Ramos (cell line): ENCODE results near the gene FBXO36.
"Not testable (repeated sequence)": the region's sequence is repeated elsewhere in the genome, so short reads cannot be mapped to it uniquely, and the experiment has no call there.

Experiments
- in situ Hi-C: fragments of 300-500 bp; cut with MboI; formaldehyde crosslinking; loops from one replicate; pipeline ENCODE4 v1.14.3; 2022; ENCODE audit warnings: low sequenced_read_pairs; ENCODE audit not compliant: unreplicated experiment

FBXO36 gene

DNA sequence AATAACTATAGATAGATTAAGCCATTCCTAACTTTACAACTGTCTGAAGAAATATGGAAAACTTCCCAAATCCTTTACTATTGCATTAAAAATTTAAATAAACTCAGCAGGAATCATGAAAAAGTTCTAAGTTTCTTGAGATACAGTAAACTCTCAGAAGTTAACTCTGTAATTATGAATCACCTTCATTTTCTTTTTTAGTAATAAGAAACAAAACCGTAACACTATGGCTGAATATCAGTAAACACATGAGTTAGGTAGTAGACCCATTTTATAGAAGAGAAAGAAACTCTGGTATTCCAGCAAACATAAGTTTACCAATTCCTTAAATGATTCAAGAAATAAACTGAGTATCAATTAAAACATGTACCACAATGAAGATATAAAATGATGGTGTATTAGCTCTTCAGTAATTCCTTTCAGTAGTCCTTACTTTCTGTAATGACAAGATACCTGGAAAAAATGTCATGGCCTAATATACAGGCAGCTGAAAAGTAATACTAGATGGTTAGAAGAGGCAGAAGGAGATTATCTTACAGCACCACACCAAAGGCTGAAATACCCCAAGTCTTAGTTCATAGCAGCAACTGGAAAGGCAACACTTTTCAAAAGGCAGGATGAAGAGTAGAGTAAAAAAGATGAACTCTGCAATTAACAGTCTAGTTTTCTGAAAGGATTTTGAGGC, 12.0 kb upstream of the FBXO36 start:
- in situ Hi-C loops, result no loop called here

DNA sequence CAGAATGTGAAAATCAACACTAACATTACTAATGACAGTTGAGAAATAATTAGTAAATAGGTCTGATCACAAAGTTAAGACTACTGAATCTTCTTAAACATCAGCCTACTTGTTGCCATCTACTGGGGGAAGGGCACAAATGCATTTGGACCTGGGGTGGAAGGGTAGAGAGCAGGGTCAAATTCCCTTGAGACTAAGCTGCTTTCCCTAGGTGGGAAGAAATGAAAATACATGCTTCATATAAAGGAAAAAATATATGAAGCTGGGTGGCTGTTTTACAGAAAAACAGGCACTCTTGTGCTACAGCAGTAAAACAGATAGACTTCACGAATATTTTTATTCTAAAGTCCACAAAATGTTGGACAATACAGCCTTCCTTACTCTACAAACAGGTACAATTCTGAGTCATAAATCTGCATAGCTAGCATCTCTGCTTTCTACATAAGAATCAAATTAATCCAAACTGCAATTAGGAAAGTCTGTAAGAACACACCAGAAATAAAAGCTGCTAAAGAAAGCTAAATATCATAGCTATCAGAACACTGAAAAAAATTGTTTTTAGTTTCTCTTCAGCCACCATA, 11.4 kb upstream of the FBXO36 start:
- in situ Hi-C loops, result no loop called here

DNA sequence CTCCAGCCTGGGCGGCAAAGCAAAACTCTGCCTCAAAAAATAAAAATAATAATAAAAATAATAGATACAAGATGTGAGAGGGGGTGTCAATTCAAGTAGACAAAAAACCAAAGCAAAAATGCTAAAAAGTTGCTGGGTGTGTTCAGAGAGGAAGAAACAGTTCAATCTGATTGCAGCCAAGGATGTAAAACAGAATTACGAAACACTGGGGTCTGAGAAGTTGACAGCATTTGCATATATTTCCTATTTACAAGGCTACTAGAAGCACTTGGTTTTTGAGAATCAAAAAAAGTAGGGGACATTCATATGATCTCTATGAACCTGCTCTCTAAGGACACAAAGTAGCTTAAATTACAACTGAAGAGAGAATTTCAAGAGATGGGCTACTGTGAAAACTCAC, 8.1 kb upstream of the FBXO36 start:
- in situ Hi-C loops, result no loop called here

DNA sequence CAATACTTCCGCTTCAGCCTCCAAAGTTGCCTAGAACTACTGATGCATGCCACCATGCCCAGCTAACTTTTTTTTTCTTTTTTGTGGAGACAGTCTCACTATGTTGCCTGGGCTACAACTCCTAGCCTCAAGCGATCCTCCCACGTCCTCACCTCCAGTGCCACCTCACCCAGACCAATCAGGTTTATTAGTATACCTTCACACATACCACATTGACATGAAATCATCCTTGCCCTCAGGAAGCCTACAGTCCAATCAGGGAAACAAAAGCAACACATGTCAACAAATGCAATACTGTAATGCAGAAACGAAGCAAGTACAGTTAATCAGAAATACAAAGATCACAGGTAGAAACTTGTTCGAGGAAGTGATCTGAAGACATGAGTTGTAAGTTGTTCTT, 4.5 kb upstream of the FBXO36 start:
- in situ Hi-C loops, result no loop called here

DNA sequence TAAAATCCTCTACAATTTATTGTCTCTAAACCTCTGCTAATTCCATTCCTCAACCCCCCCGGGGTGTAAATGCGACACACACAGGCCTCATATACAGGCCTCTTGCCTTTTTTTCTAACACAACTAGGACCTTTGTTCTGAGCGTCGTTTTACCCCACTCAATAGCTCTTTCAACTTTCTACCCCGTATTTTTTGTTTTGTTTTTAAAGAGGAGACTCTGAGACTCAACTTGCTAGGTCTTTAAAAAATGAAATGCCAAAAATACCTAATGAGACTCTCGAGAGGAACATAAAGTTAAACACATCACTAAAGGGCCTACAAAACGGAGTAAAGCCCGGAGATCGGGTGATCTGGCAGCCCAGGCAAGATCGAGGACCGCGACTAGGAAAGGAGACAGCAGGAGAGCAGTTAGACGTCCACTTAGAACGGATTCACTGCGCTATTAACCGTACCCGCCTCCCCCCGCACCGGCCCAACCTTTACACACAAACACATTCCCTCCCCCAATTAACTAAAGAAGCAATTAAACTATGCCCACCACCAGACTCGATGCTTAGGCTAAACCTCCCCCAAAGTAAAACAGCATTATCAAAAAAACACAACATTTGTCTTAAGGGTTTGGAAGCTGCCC, 2.2 kb upstream of the FBXO36 start:
- in situ Hi-C loops, result no loop called here

DNA sequence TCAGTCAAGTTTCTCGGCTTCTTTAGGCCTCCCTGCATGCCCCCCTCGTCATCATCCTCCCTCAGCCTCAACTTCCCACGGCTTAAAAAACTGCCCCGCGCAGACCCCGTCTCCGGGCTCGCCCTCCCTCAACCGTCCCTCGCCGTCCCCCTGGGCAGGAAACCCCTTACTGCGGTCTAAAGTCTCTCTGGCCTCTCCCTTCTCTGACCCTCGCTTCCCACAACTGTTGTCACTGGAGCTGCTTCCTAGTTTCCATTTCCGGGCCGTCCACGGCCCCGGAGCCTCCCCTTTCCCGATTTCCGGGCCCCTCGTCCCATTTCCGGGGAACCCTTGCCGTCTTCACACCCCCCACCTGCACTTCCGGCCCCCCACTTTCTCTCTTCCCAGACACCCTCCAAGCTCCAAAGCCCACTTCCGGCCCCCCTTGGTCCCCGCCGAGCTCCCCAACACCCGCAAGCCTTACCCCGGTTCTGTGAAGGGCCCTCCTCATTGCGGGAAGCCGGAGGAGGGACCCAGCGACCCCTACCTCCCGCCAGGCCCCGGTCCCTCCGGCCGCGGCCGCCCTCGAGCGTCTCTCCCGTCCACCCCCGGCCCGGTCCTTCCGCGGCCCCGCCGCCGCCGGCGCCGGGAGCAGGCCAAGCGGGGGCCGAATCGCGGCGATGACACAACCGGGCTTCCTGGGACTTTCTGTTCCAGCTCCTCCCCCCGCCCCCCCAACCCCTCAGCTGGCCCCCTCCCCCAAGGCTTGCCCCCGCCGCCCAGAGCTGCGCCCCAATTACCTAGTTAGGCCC, 1.0 kb upstream of the FBXO36 start:
- in situ Hi-C loops, result no loop called here

DNA sequence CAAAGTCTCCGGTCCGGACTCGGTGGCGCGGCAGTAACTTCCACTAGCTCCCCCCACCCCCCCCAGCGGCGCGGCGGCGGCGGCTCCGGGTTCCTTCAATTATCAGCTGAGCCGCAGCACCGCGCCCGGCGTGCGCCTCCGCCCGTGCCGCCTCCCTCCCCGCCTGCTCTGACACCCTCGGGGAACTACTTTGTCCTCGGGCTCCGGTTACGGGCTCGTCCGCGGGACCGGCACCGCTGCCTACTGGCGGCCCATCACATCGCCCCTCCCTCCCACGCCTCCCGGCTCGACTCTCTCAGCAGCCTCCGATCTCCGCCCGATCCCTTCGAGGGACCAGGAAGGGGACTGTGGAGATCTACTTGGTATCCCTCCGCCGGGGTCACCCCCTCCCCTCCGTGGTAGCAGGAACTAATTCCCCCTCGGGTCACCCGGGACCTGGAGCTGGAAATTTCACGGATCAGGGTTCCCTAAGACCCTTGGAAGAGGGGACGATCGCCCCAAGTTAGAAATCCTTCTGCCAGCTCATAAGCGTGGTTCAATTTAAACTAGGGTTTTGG, 333 bp upstream of the FBXO36 start, which contains the start of gene TRIP12:
Gene TRIP12, minus strand, starts transcription at position 118 of the 557 bp plus-strand sequence. CDS start 41,930 bp downstream, outside the sequence.
- in situ Hi-C loops, result no loop called here

DNA sequence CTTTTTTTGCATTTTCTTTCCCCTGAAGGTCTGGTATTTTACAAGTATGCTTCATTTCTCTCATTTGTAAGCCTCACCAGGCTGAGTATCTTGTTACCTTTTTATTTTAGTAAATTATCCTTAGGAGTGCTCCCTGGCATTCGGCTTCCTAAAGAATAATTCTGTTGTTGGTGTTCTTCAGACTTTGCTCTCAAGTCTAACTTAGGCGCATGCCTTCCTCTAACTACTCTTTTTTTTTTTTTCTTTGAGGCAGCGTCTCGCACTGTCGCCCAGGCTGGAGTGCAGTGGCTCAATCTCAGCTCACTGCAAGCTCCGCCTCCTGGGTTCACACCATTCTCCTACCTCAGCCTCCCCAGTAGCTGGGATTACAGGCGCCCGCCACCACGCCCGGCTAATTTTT, 2.2 kb downstream of the FBXO36 start:
- in situ Hi-C loops, result not testable (repeated sequence)

DNA sequence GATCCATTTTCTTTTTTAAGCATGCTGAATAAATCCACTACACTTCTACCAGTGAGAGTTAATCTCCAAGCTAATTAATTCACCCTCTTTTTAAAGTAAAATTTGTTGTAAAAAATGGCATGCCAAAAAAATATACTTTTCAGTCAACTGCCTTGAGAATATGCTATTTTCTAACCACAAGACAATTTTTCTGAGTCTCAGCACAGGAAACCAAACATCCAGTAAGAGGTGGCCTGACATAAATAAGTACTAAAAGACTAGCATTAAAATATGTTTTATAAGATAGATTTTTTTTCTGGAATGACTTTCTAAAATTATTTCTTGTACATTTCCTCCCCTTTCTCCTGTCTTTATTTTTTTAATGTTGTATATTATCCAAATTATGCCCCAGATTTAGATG, 2.9 kb downstream of the FBXO36 start:
- in situ Hi-C loops, result no loop called here

DNA sequence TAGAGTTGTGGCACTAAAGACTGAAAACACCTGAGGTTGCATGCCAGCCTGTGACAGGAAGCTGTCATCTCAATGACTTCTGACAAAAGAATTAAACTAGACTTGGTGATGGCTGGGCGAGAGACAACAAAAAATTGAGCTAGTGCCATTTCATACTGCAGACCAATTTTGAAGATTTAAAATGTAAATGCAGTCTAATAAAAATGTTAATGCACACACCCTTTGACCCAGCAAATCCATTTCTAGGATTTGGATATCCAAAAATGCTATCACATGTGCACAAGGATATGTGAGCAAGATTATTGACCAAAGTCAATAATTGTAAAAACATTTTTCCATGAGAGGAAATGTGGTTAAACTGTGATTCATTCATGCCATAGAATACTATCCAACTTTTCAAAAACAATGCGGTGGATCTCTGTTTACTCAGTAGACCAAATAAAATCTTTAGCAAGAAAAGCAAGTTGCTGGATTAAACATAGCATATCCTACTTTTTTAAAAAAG, 5.6 kb downstream of the FBXO36 start:
- in situ Hi-C loops, result no loop called here

DNA sequence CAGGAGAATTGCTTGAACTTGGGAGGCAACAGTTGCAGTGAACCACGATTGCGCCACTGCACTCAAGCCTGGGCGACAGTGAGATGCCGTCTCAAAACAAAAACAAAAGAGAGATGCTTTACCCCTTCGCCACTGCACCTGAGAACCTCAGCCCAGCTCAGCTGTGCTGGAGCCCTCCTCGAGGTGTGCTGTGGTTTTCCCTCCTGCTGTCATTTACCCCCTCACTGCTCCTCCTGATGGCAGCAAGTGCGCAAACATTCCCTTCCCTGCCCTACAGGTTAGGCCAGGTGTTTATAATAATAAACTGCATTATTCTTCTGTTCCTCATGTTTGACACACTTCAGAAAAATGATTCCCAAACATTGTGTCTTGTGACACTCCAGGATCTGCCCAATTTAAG, 8.4 kb downstream of the FBXO36 start:
- in situ Hi-C loops, result no loop called here

DNA sequence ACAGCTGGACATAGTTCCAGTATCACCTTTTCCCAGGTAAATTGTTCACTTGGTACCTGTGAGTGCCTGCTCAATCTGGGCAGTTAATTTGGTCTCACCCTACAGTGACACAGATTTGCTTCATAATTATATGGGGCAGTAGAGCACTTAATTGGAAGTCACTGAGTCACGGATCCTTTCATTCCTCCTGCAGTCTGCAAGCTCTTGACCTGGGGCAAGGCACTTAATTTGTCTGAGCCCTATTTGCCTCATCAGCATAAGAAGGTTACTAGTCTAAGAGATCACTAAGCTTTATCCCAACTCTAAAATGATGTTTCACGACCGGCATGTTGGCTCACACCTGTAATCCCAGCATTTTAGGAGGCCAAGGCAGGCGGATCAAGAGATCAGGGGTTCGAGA, 8.9 kb downstream of the FBXO36 start:
- in situ Hi-C loops, result no loop called here

DNA sequence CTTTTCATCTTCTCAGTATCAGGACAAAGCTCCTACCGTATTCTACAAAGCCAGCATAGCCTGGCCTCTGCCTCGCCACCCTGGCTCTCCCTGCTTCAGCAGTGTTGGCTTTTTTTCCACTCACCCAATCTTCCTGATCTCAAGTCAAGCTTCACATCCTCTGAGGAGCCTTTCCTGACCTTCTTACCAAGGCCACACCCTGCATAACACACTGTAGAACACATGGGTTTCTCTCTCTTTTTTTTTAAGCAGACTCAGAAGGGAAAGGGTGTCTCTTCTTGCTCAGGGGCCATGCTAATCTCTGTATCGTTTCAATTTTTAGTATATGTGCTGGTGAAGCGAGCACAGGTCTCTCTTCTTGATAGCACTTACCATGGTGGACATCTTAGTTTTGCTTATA, 15.2 kb downstream of the FBXO36 start:
- in situ Hi-C loops, result no loop called here

DNA sequence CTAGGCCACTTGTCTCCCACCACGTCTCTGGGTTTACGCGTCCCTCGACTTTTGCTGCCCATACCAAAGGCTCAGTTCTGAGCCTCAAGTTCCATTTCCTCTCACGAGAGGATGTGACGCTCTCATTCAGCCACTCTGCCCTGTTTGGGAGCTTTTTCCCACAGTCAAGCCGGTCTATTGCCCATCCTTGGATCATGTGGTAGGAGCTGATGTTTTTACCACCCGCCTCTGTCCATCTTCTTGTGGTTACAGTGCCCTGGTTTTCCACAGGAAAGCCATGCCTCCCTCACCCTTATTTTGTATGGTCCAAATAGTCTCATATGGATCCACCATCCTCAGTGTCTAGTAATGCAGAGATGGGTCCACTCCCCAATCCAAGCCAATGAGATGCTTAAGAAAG, 20.4 kb downstream of the FBXO36 start:
- in situ Hi-C loops, result no loop called here

DNA sequence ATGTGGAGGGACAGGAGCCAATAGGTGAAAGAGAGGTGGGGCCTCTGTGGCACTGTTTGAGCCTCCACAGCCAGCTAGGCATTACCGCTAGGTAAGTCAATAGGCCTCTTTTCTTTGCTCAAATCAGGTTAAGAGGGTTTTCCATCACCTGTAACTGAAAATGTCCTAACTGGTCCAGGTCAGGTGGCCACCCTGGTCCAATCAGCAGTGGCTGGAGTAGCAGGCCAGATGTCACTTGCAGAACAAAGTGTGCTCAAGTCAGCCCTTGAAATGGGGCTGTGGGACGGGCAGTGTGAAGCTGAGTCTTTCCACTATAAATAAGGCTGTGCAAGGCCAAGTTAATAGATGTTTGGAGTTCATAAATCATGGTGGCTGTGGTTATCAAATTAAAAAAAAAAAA, 20.9 kb downstream of the FBXO36 start:
- in situ Hi-C loops, result no loop called here

DNA sequence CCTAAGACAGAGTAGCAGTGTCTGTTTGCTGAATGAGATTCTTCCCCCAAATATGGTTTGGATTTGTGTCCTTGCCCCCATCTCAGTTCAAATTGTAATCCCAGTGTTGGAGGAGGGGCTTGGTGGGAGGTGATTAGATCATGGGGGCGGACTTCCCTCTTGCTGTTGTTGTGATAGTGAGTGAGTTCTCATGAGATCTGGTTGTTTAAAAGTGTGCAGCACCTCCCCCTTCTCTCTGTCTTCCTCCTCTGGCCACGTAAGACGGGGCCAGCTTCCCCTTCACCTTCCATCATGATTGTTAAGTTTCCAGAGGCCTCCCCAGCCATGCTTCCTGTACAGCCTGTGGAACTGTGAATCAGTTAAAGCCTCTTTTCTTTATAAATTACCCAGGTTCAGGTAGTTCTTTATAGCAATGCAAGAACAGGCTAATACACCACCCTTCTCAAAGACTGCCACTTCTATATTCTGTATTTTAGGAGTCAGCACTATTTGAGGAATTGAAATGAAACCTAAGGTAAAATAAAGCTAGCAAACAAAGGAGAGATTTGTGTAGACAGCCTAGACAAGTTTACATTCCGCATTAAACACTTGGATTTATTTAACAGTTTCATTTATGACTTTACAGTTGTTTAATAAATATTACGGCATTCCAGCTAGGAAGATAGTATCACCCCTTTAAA, 21.6 kb downstream of the FBXO36 start:
- in situ Hi-C loops, result no loop called here

DNA sequence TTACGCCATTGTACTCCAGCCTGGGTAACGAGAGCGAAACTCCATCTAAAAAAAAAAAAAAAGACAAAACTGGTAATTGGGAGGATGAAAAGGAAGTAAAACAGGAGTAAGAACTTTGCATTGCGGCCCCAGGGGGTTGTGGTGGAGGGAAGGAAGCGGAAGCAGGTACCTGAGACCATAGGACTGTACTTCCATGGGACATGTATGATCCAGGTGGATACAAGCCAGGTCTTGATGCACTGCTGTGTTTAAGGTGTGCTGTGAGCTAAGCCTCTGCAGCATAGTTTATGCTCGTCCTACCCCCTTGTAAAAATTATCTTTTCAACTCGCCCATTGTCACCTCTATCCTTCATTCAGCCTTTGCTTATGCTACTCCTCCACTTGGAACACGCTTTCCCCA, 23.7 kb downstream of the FBXO36 start:
- in situ Hi-C loops, result no loop called here

DNA sequence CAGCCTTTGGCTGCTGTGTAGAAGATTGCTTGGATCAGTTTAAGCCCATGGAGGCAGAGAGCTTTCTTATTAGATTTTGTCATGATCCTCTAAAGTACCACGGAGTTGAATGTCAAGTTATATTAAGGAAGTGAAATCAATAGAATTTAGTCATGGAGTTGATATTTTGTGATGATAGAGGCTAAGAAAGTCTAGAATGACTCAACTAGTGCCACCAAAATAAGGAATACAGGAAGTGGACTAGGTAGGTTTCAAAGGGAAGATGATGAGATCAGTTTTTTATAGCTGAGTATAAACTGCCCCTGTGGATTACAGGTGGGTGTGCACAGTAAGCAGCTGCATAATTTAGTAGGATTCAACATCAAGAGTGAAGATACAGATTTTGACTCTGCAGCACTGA, 25.2 kb downstream of the FBXO36 start:
- in situ Hi-C loops, result no loop called here

DNA sequence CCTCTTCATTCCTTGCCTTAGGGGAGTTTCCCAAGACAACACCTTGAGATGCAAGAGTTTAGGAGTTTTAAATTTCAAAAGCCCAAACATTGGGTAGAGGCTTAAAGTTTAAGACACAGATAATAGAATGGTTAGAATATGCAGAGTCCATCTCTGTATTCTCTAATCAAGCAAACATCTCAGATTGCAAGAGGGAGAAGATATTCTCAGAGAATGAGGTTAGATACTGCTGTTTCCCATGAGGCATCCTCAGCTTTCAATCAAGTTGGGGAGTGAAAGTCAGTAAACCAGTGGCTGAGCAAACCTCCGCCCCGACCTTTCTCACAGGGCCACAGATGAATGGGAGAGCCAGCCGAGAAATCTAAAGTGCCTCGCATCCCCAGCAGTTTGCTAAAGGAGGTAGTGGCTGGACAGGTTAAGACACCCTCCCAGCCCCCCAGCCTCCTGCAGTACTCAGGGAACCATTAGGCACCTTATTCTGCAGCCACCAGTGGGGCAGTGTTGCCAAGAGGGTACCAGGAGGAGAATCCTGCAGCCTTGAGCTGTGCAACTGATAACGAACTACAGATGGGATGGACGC, 30.0 kb downstream of the FBXO36 start:
- in situ Hi-C loops, result no loop called here

DNA sequence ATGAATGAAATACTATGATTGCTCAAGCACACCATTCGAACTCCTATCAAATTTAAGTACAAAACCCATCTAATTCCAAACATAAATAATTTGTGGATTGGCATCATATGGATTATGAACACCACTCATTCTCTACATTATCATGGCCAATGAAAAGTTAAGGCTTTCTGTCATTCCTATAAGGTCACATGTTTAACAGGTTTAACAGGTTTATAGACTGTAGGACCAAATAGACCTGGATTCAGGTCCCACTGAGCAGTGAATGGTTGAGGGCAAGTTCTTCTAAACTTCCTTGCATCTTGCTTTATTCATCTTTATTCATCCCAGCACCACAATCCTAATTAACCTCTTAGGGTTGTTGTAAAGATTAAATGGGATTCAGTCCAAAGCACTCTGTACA, 33.4 kb downstream of the FBXO36 start:
- in situ Hi-C loops, result no loop called here
